Astrocyte (in vitro differentiated cells and primary cell): ENCODE data around the gene RRBP1. TPM values are rescaled to one million over a fixed set of nuclear protein-coding genes. Genes with fewer than 3 reads are reported as not detected.

ENCODE experiments used
- DNase-seq: peaks from one replicate; pipeline ENCODE4 v3.0.0-alpha.2; 2010; ENCODE audit warnings: low read depth
- FAIRE-seq: peaks from 2 replicates; lab custom pipeline; 2011; peaks lifted over from hg19 to GRCh38; lab: Jason Lieb, UNC
- H2AFZ ChIP-seq: 2 replicates; pipeline ENCODE4 v1.6.0; 2012; ENCODE audit warnings: low read depth, low read length, inconsistent platforms
- H3K27ac ChIP-seq: 2 replicates; pipeline ENCODE4 v1.5.1; 2011; ENCODE audit warnings: low read depth, low read length, inconsistent platforms
- H3K27me3 ChIP-seq: 2 replicates; pipeline ENCODE4 v1.6.0; 2011; ENCODE audit warnings: low read length, inconsistent platforms; ENCODE audit not compliant: insufficient read depth
- H3K36me3 ChIP-seq: 2 replicates; pipeline ENCODE4 v1.5.1; 2011; ENCODE audit warnings: low read length, inconsistent platforms; ENCODE audit not compliant: insufficient read depth
- H3K4me1 ChIP-seq: 2 replicates; pipeline ENCODE4 v1.5.1; 2011; ENCODE audit warnings: low read length, inconsistent platforms; ENCODE audit not compliant: insufficient read depth
- H3K4me2 ChIP-seq: 2 replicates; pipeline ENCODE4 v1.6.0; 2012; ENCODE audit warnings: low read length, inconsistent platforms
- H3K4me3 ChIP-seq: 2 replicates; pipeline ENCODE4 v1.5.1; 2011; ENCODE audit warnings: low read depth, mild to moderate bottlenecking, low read length, inconsistent platforms; ENCODE audit not compliant: insufficient read depth
- H3K79me2 ChIP-seq: 2 replicates; pipeline ENCODE4 v1.6.0; 2012; ENCODE audit warnings: mild to moderate bottlenecking, low read length, inconsistent platforms; ENCODE audit not compliant: insufficient read depth
- H3K9ac ChIP-seq: 2 replicates; pipeline ENCODE4 v1.6.0; 2012; ENCODE audit warnings: mild to moderate bottlenecking, low read length, inconsistent platforms
- H3K9me3 ChIP-seq: 2 replicates; pipeline ENCODE4 v1.5.1; 2012; ENCODE audit warnings: low read depth, mild to moderate bottlenecking, low read length, inconsistent platforms; ENCODE audit not compliant: insufficient read depth
- H4K20me1 ChIP-seq: 2 replicates; pipeline ENCODE4 v1.6.0; 2012; ENCODE audit warnings: low read length, inconsistent platforms; ENCODE audit not compliant: insufficient read depth
- H3K27ac Mint-ChIP-seq: one replicate; pipeline ENCODE4 v1.8.0; 2021; ENCODE audit warnings: mild to moderate bottlenecking, mixed read lengths; ENCODE audit not compliant: unreplicated experiment
- H3K27me3 Mint-ChIP-seq: one replicate; pipeline ENCODE4 v1.8.0; 2021; ENCODE audit warnings: low read depth, mixed read lengths; ENCODE audit not compliant: unreplicated experiment
- H3K36me3 Mint-ChIP-seq: one replicate; pipeline ENCODE4 v1.8.0; 2021; ENCODE audit warnings: low read depth, mixed read lengths; ENCODE audit not compliant: unreplicated experiment
- H3K4me1 Mint-ChIP-seq: one replicate; pipeline ENCODE4 v1.8.0; 2021; ENCODE audit warnings: low read depth, mixed read lengths; ENCODE audit not compliant: unreplicated experiment
- H3K4me3 Mint-ChIP-seq: one replicate; pipeline ENCODE4 v1.8.0; 2021; ENCODE audit warnings: mild to moderate bottlenecking, moderate library complexity, mixed read lengths; ENCODE audit not compliant: unreplicated experiment
- H3K9me3 Mint-ChIP-seq: one replicate; pipeline ENCODE4 v1.8.0; 2021; ENCODE audit warnings: mild to moderate bottlenecking, mixed read lengths; ENCODE audit not compliant: unreplicated experiment
- CTCF ChIP-seq: IDR thresholded peaks from 2 replicates; pipeline ENCODE4 v1.5.1; 2011; ENCODE audit warnings: low read depth, mild to moderate bottlenecking, inconsistent platforms, low read length, moderate library complexity; ENCODE audit not compliant: insufficient read depth
- EZH2 ChIP-seq: IDR thresholded peaks from 2 replicates; pipeline ENCODE4 v1.6.1; 2012; ENCODE audit warnings: mild to moderate bottlenecking, low read length, inconsistent platforms; ENCODE audit not compliant: insufficient read depth
- total RNA-seq: library from RNA; stranded (reverse); gene quantifications from 2 replicates; pipeline ENCODE4 v1.2.1, GENCODE V29; 2021

The RRBP1 gene
- total RNA-seq, 1 donor from 2014 or later: 347 TPM

DNA sequence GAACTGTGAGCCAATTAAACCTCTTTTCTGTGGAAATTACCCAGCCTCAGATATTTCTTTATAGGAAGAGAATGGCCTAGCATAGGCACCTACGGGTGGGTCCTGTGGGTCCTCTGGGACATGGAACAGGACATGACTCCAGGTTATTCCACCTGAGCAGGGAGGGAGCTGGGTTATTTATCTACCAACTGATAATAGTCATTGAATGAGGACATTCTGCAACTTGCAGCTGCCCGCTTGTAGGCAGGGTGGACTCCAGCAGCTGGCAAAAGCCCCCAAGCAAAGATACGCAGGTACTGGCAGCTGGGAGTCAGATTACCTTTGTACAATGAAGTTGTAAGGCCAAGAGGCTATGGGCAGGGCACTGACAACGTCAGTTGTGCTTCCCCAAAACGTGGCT is 16.3 kb upstream of the RRBP1 start:
- H3K27me3 ChIP-seq: peaks cover 10% of the 10 kb centered on the region
- H3K27ac Mint-ChIP-seq: no peak overlapping the region
- H4K20me1 ChIP-seq: no peaks in the 10 kb centered on the region
- no peaks in the 10 kb centered on the region for H3K9me3 ChIP-seq
- no peak for DNase-seq
- no peak overlapping the region for H3K4me2 ChIP-seq
- peaks cover 7% of the 10 kb centered on the region for H3K9me3 Mint-ChIP-seq
- H3K4me1 ChIP-seq: peaks cover 5% of the 10 kb centered on the region
- no peak overlapping the region for H3K9ac ChIP-seq
- TF ChIP-seq EZH2 (no peak), CTCF (no peak)
- H3K36me3 Mint-ChIP-seq: no peaks in the 10 kb centered on the region
- no peak overlapping the region for H3K4me3 ChIP-seq
- no peaks in the 10 kb centered on the region for H3K4me1 Mint-ChIP-seq
- H2AFZ ChIP-seq: no peak overlapping the region
- H3K27ac ChIP-seq: no peak overlapping the region
- no peak for FAIRE-seq
- no peak overlapping the region for H3K4me3 Mint-ChIP-seq
- no peaks in the 10 kb centered on the region for H3K79me2 ChIP-seq
- no peaks in the 10 kb centered on the region for H3K36me3 ChIP-seq
- peaks cover 17% of the 10 kb centered on the region for H3K27me3 Mint-ChIP-seq

DNA sequence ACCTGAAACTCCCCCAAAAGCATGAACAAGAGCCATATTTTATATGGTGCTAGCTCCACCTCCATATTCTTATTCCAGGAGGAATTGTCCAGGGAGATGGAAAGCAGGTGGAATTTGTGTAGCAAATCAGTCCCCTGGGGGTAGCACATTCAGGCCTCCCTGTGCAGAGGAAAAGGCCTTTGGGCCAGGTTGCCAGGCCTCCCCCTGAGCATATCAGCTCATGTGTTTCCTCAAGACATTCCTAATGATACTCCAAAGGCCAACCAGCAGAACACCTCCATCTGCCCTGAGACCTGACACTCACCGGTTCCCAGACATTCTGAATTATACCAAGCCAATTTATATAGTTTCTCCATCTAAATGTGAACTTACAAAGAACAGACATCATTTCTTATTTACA is 15.1 kb upstream of the RRBP1 start:
- DNase-seq (no peak), FAIRE-seq (no peak)
- TF ChIP-seq EZH2: no peak
- TF ChIP-seq CTCF: no peak
- Histone ChIP-seq H3K4me3 (no peak overlapping the region), H3K36me3 (no peaks in the 10 kb centered on the region), H3K27me3 (peaks cover 13% of the 10 kb centered on the region), H3K4me1 (peaks cover 5% of the 10 kb centered on the region), H2AFZ (no peak overlapping the region), H3K9me3 (no peaks in the 10 kb centered on the region), H3K9ac (no peak overlapping the region), H3K27ac (no peak overlapping the region), H4K20me1 (no peaks in the 10 kb centered on the region), H3K79me2 (no peaks in the 10 kb centered on the region), H3K4me2 (no peak overlapping the region)
- no peak overlapping the region for H3K27ac Mint-ChIP-seq
- H3K27me3 Mint-ChIP-seq: peaks cover 14% of the 10 kb centered on the region
- no peaks in the 10 kb centered on the region for H3K36me3 Mint-ChIP-seq
- H3K9me3 Mint-ChIP-seq: peaks cover 7% of the 10 kb centered on the region
- no peaks in the 10 kb centered on the region for H3K4me1 Mint-ChIP-seq
- no peak overlapping the region for H3K4me3 Mint-ChIP-seq

GRCh38 chr20:17696287-17696686 is 14.2 kb upstream of the RRBP1 start:
- Histone ChIP-seq H3K79me2 (no peaks in the 10 kb centered on the region), H3K4me2 (no peak overlapping the region), H2AFZ (no peak overlapping the region), H4K20me1 (no peaks in the 10 kb centered on the region), H3K9me3 (no peaks in the 10 kb centered on the region), H3K27ac (no peak overlapping the region), H3K9ac (no peak overlapping the region), H3K27me3 (peaks cover 17% of the 10 kb centered on the region), H3K36me3 (no peaks in the 10 kb centered on the region), H3K4me1 (peaks cover 5% of the 10 kb centered on the region), H3K4me3 (no peak overlapping the region)
- no peaks in the 10 kb centered on the region for H3K4me1 Mint-ChIP-seq
- DNase-seq: no peak
- peaks cover 7% of the 10 kb centered on the region for H3K27me3 Mint-ChIP-seq
- no peaks in the 10 kb centered on the region for H3K36me3 Mint-ChIP-seq
- H3K27ac Mint-ChIP-seq: no peak overlapping the region
- TF ChIP-seq EZH2 (no peak), CTCF (no peak)
- no peak overlapping the region for H3K4me3 Mint-ChIP-seq
- FAIRE-seq: no peak
- H3K9me3 Mint-ChIP-seq: peaks cover 5% of the 10 kb centered on the region
